ENCODE data around the gene GGA3. TPM values are rescaled to one million over a fixed set of nuclear protein-coding genes. Genes with fewer than 3 reads are reported as not detected.

Gene GGA3
- total RNA-seq (2022) (63.1 and 64.4 TPM in 2 replicates), Bru-seq, nascent RNA (percentile 73 among the genes with signal in this experiment), BruChase-seq, experiment 1, labeled RNA remaining after a 6-hour chase (percentile 88 among the genes with signal in this experiment), BruChase-seq, experiment 2, labeled RNA remaining after a 2-hour chase (percentile 90 among the genes with signal in this experiment)
- long read RNA-seq, full-length matches to known transcripts, result 9 of 26 reads
- long read RNA-seq, partial matches to known transcripts, result 1 of 26 reads
- long read RNA-seq, other reads (novel, unspliced or antisense), result 16 of 26 reads

GRCh38 chr17:75261336-75262111 lies at the start of gene GGA3, which contains the start of gene MRPS7:
Gene GGA3 (minus strand): TSS chr17:75261606. CDS start chr17:75261587, 19 bp downstream.
Gene MRPS7 (plus strand): TSS chr17:75261879. CDS start chr17:75261901, 22 bp downstream.
- no peaks in the 10 kb centered on the region for H3K27me3 Mint-ChIP-seq (ENCODE audit: unreplicated experiment)
- H3K4me3 Mint-ChIP-seq (ENCODE audit: low read depth, unreplicated experiment), result peak within 1 kb of the TSS; percentile 99

GRCh38 chr17:75308732-75309629 lies 47.6 kb upstream of the GGA3 start:
- intact Hi-C loops (cut with micrococcal nuclease; ENCODE audit: unreplicated experiment), result no loop called here
- BruUV-seq (replicated peaks), result no TSS peak
- CTCF ChIA-PET, result interaction anchor here (0.6 kb wide), 1 partner anchor 13 kb away, joined by 3 read pairs; no protein-coding TSS in a partner anchor

More at GRCh38 chr17:75261336-75262111, at the start of gene GGA3, which contains the start of gene MRPS7:
- CTCF ChIA-PET, result interaction anchor here (0.5 to 2.6 kb wide), 7 partner anchors 9 to 1560 kb away, joined by 3 to 28 read pairs (median 4); partner anchors contain the start of gene MIF4GD
- Mint-ChIP-seq H3K27ac (ENCODE audit: unreplicated experiment) (peak within 1 kb of the TSS; percentile 100), H3K4me1 (ENCODE audit: low read depth, unreplicated experiment) (peaks cover 32% of the 10 kb centered on the region), H3K36me3 (ENCODE audit: insufficient read depth, unreplicated experiment) (peaks cover 51% of the 10 kb centered on the region), H3K9me3 (ENCODE audit: low read depth, unreplicated experiment) (no peaks in the 10 kb centered on the region)
- intact Hi-C loops (cut with micrococcal nuclease; ENCODE audit: unreplicated experiment), result no loop called here
- no TSS peak for BruUV-seq (replicated peaks)
- TF ChIP-seq, protein P1, sequence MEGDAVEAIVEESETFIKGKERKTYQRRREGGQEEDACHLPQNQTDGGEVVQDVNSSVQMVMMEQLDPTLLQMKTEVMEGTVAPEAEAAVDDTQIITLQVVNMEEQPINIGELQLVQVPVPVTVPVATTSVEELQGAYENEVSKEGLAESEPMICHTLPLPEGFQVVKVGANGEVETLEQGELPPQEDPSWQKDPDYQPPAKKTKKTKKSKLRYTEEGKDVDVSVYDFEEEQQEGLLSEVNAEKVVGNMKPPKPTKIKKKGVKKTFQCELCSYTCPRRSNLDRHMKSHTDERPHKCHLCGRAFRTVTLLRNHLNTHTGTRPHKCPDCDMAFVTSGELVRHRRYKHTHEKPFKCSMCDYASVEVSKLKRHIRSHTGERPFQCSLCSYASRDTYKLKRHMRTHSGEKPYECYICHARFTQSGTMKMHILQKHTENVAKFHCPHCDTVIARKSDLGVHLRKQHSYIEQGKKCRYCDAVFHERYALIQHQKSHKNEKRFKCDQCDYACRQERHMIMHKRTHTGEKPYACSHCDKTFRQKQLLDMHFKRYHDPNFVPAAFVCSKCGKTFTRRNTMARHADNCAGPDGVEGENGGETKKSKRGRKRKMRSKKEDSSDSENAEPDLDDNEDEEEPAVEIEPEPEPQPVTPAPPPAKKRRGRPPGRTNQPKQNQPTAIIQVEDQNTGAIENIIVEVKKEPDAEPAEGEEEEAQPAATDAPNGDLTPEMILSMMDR (IDR thresholded peaks at IDR 0.05; ENCODE audit: unreplicated experiment), result no peak
- peak; percentile 96 for DNase-seq

GRCh38 chr17:75307957-75308731 lies 46.7 kb upstream of the GGA3 start:
- Mint-ChIP-seq H3K36me3 (ENCODE audit: insufficient read depth, unreplicated experiment) (peaks cover 5% of the 10 kb centered on the region), H3K27me3 (ENCODE audit: unreplicated experiment) (no peaks in the 10 kb centered on the region), H3K4me1 (ENCODE audit: low read depth, unreplicated experiment) (peaks cover 16% of the 10 kb centered on the region), H3K9me3 (ENCODE audit: low read depth, unreplicated experiment) (no peaks in the 10 kb centered on the region), H3K27ac (ENCODE audit: unreplicated experiment) (no peak overlapping the region), H3K4me3 (ENCODE audit: low read depth, unreplicated experiment) (no peak overlapping the region)
- CTCF ChIA-PET, result interaction anchor here (0.6 kb wide), 1 partner anchor 12 kb away, joined by 3 read pairs; no protein-coding TSS in a partner anchor
- TF ChIP-seq, protein P1 (IDR thresholded peaks at IDR 0.05; ENCODE audit: unreplicated experiment), result no peak
- DNase-seq, result no peak
- intact Hi-C loops (cut with micrococcal nuclease; ENCODE audit: unreplicated experiment), result no loop called here
- no TSS peak for BruUV-seq (replicated peaks)

More at GRCh38 chr17:75308732-75309629, 47.6 kb upstream of the GGA3 start:
- no peaks in the 10 kb centered on the region for H3K27me3 Mint-ChIP-seq (ENCODE audit: unreplicated experiment)
- H3K4me1 Mint-ChIP-seq (ENCODE audit: low read depth, unreplicated experiment), result peaks cover 16% of the 10 kb centered on the region
- H3K4me3 Mint-ChIP-seq (ENCODE audit: low read depth, unreplicated experiment), result peak overlapping the region; percentile 35
- peak; percentile 32 for DNase-seq
- TF ChIP-seq, protein P1 (IDR thresholded peaks at IDR 0.05; ENCODE audit: unreplicated experiment), result no peak
- peaks cover 9% of the 10 kb centered on the region for H3K36me3 Mint-ChIP-seq (ENCODE audit: insufficient read depth, unreplicated experiment)
- no peaks in the 10 kb centered on the region for H3K9me3 Mint-ChIP-seq (ENCODE audit: low read depth, unreplicated experiment)
- H3K27ac Mint-ChIP-seq (ENCODE audit: unreplicated experiment), result peak overlapping the region; percentile 71
